ENCODE measurements around the gene ENPP6. TPM values are rescaled to one million over a fixed set of nuclear protein-coding genes. Genes with fewer than 3 reads are reported as not detected.
"Not testable (repeated sequence)": the region's sequence is repeated elsewhere in the genome, so short reads cannot be mapped to it uniquely, and the experiment has no call there.

ENPP6 gene
- total RNA-seq, 2 experiments from 2014 or later = 0.12 to 0.29 TPM

DNA sequence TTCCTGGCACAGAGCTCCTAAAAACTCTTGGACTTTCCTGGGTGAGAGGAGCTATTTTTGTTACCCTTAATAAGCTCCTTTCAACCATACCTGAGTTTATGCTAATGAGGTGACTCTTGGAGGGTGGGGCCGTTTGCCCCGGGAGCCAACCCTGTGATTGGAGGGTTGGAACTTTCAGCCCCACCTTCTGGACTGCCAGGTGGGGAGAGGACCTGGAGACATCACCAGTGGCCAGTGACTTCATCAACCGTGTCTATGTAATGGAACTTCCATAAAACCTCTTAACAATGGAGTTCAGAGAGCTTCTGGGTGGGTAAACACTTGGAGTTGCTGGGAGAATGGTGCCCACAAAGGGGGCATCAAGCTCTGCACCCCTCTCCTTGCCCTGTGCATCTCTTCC, 17.9 kb upstream of the ENPP6 start:
- H3K27me3 Mint-ChIP-seq = no peaks in the 10 kb centered on the region
- peaks cover 39% of the 10 kb centered on the region for H3K4me1 Mint-ChIP-seq (ENCODE audit: low read depth)
- no peak overlapping the region for H3K4me3 Mint-ChIP-seq
- no peak for DNase-seq
- intact Hi-C loops (cut with micrococcal nuclease) = loop anchor here (5.0 to 10.0 kb wide), 2 partner anchors 63 to 791 kb away; partner anchors contain the start of gene CDKN2AIP
- POLR2A ChIA-PET = no interaction called here
- H3K9me3 Mint-ChIP-seq = no peaks in the 10 kb centered on the region
- H3K36me3 Mint-ChIP-seq = no peaks in the 10 kb centered on the region
- CTCF ChIA-PET = no interaction called here
- no peak overlapping the region for H3K27ac Mint-ChIP-seq

DNA sequence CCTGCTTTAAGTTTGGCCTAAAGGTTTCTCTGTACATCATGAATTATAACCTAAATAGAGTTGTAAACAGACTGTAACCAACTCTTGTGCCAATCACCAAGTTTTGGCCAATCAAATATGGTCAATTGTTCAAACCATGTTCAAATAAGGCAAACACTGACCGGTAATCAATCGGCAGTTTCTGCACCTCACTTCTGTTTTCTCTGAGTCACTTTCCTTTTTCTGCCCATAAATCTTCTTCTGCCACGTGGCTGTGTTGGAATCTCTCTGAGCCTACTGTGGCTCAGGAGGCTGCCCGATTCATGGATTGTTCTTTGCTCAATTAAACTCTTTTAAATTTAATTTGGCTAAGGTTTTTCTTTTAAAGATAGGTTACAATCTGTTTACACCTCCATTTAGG, 16.5 kb upstream of the ENPP6 start:
- no peak for DNase-seq
- H3K4me1 Mint-ChIP-seq (ENCODE audit: low read depth) = peaks cover 47% of the 10 kb centered on the region
- H3K4me3 Mint-ChIP-seq = no peak overlapping the region
- no peaks in the 10 kb centered on the region for H3K27me3 Mint-ChIP-seq
- H3K27ac Mint-ChIP-seq = no peak overlapping the region
- CTCF ChIA-PET = interaction anchor here (0.8 to 0.9 kb wide), 2 partner anchors 18 to 30 kb away, joined by 3 to 4 read pairs; no protein-coding TSS in a partner anchor
- intact Hi-C loops (cut with micrococcal nuclease) = loop anchor here (10.0 kb wide), 1 partner anchor 789 kb away; the partner anchor contains the start of gene CDKN2AIP
- POLR2A ChIA-PET = no interaction called here
- no peaks in the 10 kb centered on the region for H3K36me3 Mint-ChIP-seq
- H3K9me3 Mint-ChIP-seq = no peaks in the 10 kb centered on the region

GRCh38 chr4:184232975-184233374, 15.3 kb upstream of the ENPP6 start:
- peaks cover 38% of the 10 kb centered on the region for H3K4me1 Mint-ChIP-seq (ENCODE audit: low read depth)
- DNase-seq = no peak
- H3K36me3 Mint-ChIP-seq = no peaks in the 10 kb centered on the region
- CTCF ChIA-PET = no interaction called here
- H3K27me3 Mint-ChIP-seq = no peaks in the 10 kb centered on the region
- peak overlapping the region; percentile 5 for H3K27ac Mint-ChIP-seq
- H3K9me3 Mint-ChIP-seq = no peaks in the 10 kb centered on the region
- intact Hi-C loops (cut with micrococcal nuclease) = loop anchor here (10.0 kb wide), 1 partner anchor 788 kb away; the partner anchor contains the start of gene CDKN2AIP
- H3K4me3 Mint-ChIP-seq = no peak overlapping the region
- POLR2A ChIA-PET = no interaction called here

DNA sequence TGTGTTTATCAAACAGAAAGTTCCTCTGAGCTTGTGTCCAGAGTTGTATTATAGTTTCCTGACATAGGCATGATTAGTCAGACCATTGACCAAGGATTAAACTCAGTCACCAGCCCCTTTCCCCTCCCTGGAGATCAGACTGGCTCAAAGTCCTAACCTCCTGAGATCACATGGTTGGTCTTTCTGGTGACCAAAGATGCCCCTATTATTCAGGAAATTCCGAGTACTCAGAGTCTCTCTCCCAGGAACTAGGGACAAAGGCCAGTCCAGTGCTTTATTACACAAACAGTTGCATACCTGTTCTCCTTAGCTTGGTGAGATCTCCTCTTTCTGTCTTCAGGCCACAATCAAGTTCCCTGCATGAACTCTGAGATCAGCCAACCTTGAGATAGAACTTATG, 14.5 kb upstream of the ENPP6 start:
- ChIA-PET POLR2A (no interaction called here), CTCF (interaction anchor here (1.2 kb wide), 1 partner anchor 32 kb away, joined by 3 read pairs; no protein-coding TSS in a partner anchor)
- Mint-ChIP-seq H3K27me3 (no peaks in the 10 kb centered on the region), H3K27ac (no peak overlapping the region), H3K4me1 (ENCODE audit: low read depth) (peaks cover 32% of the 10 kb centered on the region), H3K4me3 (no peak overlapping the region), H3K9me3 (no peaks in the 10 kb centered on the region), H3K36me3 (no peaks in the 10 kb centered on the region)
- DNase-seq = no peak
- intact Hi-C loops (cut with micrococcal nuclease) = loop anchor here (10.0 kb wide), 1 partner anchor 787 kb away; the partner anchor contains the start of gene CDKN2AIP

DNA sequence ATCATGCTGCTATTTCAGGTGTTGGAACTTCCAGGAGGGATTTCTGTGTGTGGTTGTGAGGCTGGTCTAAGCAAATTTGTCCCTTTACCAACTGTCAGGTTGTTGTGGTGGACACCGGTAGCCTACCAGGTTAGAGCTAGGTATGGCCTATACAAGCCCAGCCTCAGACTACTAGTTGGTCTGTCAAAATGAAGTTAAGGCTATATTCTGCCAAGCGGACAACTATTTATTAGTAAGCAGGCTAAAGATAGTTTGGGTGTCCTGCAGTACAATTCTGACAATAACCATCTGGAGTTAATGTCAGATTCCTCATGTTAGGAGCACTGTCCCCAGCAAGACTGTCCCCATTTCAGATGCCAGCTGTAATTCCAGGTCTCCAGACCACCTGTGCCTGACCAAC, 13.9 kb upstream of the ENPP6 start:
- no peaks in the 10 kb centered on the region for H3K36me3 Mint-ChIP-seq
- no peaks in the 10 kb centered on the region for H3K9me3 Mint-ChIP-seq
- POLR2A ChIA-PET = no interaction called here
- H3K4me1 Mint-ChIP-seq (ENCODE audit: low read depth) = peaks cover 26% of the 10 kb centered on the region
- CTCF ChIA-PET = interaction anchor here (0.6 to 1.7 kb wide), 3 partner anchors 16 to 33 kb away, joined by 3 to 5 read pairs (median 3); no protein-coding TSS in a partner anchor
- intact Hi-C loops (cut with micrococcal nuclease) = loop anchor here (10.0 kb wide), 1 partner anchor 787 kb away; the partner anchor contains the start of gene CDKN2AIP
- H3K27ac Mint-ChIP-seq = no peak overlapping the region
- H3K27me3 Mint-ChIP-seq = no peaks in the 10 kb centered on the region
- no peak for DNase-seq
- no peak overlapping the region for H3K4me3 Mint-ChIP-seq

DNA sequence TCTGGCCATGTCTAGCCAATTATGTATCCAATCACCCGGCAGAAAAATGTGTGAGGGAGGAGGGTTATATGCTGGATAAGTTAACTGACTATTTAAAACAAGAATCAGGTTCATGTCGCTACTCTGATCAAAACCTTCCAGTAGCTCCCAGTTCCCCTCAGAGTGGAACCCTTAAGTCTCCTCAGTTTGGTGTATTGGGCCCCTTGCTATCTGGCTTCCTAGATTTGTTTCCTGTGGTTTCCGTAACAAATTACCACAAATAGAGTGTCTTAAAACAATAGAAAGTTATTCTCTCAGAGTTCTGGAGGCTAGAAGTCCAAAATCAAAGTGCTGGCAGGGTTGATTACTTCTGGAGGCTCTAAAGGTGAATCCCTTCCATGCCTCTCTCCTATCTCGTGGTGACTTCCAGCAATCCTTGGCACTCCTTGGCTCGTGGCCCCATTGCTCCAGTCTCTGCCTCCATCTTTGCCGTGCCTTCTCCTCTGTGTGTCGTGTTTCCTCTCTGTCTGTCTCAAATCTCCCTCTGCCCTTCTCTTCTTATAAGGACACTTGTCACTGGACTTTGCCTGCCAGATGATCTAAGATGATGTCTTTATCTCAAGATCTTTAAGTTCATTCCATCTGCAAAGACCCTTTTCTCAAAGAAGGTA, 10.5 kb upstream of the ENPP6 start:
- intact Hi-C loops (cut with micrococcal nuclease) = no loop called here
- no peaks in the 10 kb centered on the region for H3K27me3 Mint-ChIP-seq
- POLR2A ChIA-PET = no interaction called here
- H3K9me3 Mint-ChIP-seq = no peaks in the 10 kb centered on the region
- DNase-seq = no peak
- H3K36me3 Mint-ChIP-seq = no peaks in the 10 kb centered on the region
- H3K27ac Mint-ChIP-seq = no peak overlapping the region
- CTCF ChIA-PET = interaction anchor here (0.6 kb wide), 1 partner anchor 37 kb away, joined by 3 read pairs; no protein-coding TSS in a partner anchor
- peaks cover 16% of the 10 kb centered on the region for H3K4me1 Mint-ChIP-seq (ENCODE audit: low read depth)
- H3K4me3 Mint-ChIP-seq = no peak overlapping the region

GRCh38 chr4:184216515-184216914, 1.2 kb downstream of the ENPP6 start:
- Mint-ChIP-seq H3K27me3 (peaks cover 13% of the 10 kb centered on the region), H3K9me3 (peaks cover 2% of the 10 kb centered on the region), H3K27ac (no peak overlapping the region), H3K4me3 (no peak overlapping the region), H3K36me3 (no peaks in the 10 kb centered on the region), H3K4me1 (ENCODE audit: low read depth) (no peaks in the 10 kb centered on the region)
- intact Hi-C loops (cut with micrococcal nuclease) = no loop called here
- ChIA-PET CTCF (no interaction called here), POLR2A (no interaction called here)
- no peak for DNase-seq

DNA sequence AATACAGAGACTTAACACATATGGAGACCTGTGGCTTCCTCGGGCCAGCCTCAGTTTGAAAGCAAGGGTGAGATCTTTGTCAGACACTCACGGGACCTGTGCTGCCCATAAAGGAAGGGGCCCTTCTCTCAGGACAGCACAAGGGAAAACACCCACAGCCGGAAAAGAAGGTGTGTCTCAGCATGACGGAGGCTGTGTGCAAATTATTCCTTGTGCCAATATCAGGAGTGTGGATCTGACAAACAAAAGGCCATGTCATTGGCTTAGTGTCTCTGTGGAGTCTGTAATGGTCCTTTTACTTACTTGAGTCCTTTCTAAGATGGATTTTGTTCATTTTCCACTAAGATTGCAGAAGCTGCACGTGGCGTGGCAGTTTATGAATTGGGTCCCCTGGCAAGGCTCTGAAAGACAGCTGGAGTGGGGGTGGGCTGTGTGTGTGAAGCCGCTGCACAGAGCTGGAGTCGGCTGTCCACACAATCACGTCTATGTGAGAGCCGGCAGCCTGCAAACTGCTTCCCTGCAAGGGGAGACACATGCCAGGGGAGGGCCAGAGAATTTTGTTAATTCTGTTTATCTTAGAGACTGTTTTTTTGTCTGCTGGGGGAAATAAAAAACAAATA, 1.9 kb downstream of the ENPP6 start:
- CTCF ChIA-PET = no interaction called here
- Mint-ChIP-seq H3K4me3 (no peak overlapping the region), H3K27me3 (peaks cover 10% of the 10 kb centered on the region), H3K9me3 (peaks cover 2% of the 10 kb centered on the region), H3K36me3 (no peaks in the 10 kb centered on the region), H3K27ac (no peak overlapping the region), H3K4me1 (ENCODE audit: low read depth) (no peaks in the 10 kb centered on the region)
- POLR2A ChIA-PET = no interaction called here
- no peak for DNase-seq
- intact Hi-C loops (cut with micrococcal nuclease) = no loop called here

DNA sequence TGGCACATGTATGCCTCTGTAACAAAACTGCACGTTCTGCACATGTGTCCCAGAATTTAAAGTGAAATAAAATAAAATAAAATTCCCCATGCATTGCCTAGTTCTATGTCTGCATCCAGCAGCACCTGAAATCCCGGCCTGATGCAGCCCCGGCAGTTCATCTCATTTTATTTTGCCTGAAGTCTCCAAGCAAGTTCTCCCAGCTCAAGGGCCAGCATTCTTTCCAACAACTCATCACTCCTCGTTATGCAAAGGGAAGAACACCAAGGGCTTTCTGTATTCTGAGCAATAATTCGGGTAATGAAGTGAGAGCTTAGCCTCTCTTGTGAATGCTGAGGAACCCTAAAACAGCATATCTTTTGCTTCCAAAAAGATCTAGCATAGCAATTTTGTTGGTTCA, 2.7 kb downstream of the ENPP6 start:
- no peak overlapping the region for H3K27ac Mint-ChIP-seq
- H3K36me3 Mint-ChIP-seq = no peaks in the 10 kb centered on the region
- ChIA-PET CTCF (no interaction called here), POLR2A (no interaction called here)
- H3K9me3 Mint-ChIP-seq = peaks cover 2% of the 10 kb centered on the region
- H3K4me3 Mint-ChIP-seq = no peak overlapping the region
- no peaks in the 10 kb centered on the region for H3K4me1 Mint-ChIP-seq (ENCODE audit: low read depth)
- no peak for DNase-seq
- peaks cover 10% of the 10 kb centered on the region for H3K27me3 Mint-ChIP-seq
- intact Hi-C loops (cut with micrococcal nuclease) = no loop called here

DNA sequence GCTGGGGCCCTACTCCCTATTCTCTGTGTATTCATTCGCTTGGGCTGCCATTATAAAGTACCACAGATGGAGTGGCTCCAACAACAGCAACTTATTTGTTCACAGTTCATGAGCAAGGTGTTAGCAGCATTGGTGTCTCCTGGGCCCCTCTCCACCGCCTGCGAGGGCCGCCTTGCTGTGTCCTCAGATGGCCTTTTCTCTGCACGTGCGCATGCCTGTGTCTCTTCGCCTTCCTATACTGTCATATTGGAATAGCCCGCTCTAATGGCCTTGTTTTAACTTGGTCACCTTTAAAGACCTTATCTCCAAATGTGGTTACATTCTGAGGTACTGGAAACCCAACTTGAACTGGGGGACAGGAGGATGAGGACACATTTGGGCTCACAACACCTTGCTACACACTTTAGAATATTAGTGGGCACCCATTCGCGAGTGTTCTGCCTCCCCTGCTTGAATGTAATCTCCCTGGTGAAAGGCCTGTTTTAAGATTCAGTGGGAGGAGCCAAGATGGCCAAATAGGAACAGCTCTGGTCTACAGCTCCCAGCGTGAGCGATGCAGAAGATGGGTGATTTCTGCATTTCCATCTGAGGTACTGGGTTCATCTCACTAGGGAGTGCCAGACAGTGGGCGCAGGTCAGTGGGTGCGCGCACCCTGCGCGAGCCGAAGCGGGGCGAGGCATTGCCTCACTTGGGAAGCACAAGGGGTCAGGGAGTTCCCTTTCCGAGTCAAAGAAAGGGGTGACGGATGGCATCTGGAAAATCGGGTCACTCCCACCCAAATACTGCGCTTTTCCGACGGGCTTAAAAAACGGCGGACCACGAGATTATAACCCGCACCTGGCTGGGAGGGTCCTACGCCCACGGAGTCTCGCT, 9.7 kb downstream of the ENPP6 start:
- intact Hi-C loops (cut with micrococcal nuclease); DNase-seq; H3K27ac Mint-ChIP-seq; H3K4me1 Mint-ChIP-seq (ENCODE audit: low read depth); H3K36me3 Mint-ChIP-seq; H3K9me3 Mint-ChIP-seq; POLR2A ChIA-PET; CTCF ChIA-PET; H3K4me3 Mint-ChIP-seq: not testable (repeated sequence)
- peaks cover 11% of the 10 kb centered on the region for H3K27me3 Mint-ChIP-seq

DNA sequence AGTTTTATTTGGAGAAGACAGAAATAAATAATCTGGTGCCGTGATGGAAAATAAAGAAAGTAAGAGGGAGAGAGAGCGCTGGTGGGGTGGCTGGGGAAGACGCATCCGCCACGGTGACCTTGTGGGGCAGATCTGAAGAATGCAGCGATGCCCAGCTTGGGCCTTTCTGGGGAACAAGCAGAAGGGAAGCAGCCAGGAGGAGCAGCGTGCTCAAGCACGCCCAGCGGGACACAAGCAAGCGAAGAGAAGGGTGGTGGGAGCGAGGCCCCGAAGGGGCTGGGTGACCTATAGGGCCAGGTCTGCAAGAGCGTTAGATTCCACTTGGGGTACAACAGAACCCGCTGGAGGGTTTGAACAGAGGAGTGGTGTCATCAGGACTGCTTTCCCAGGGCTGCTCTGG, 12.4 kb downstream of the ENPP6 start:
- H3K27me3 Mint-ChIP-seq = peaks cover 18% of the 10 kb centered on the region
- no peaks in the 10 kb centered on the region for H3K36me3 Mint-ChIP-seq
- intact Hi-C loops (cut with micrococcal nuclease) = no loop called here
- H3K4me1 Mint-ChIP-seq (ENCODE audit: low read depth) = no peaks in the 10 kb centered on the region
- DNase-seq = no peak
- H3K9me3 Mint-ChIP-seq = no peaks in the 10 kb centered on the region
- CTCF ChIA-PET = no interaction called here
- H3K27ac Mint-ChIP-seq = no peak overlapping the region
- POLR2A ChIA-PET = no interaction called here
- no peak overlapping the region for H3K4me3 Mint-ChIP-seq

DNA sequence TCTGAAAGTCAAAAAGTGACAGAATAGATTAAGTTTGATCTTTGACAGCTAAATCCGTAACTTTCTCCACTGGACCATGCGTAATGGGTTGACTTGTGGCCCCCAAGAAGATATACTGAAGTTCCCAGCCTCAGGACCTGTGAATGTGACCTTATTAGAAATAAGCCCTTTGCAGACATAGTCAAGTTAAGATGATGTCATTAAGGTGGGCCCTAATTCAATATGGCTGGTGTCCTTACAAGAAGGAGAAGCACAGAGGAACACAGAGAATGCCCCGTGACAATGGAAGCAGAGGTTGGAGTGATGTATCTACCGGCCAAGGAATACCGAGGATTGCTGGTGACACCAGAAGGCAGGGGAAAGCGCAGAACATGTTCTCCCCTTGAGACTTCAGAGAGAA, 14.4 kb downstream of the ENPP6 start:
- H3K9me3 Mint-ChIP-seq = no peaks in the 10 kb centered on the region
- H3K4me1 Mint-ChIP-seq (ENCODE audit: low read depth) = no peaks in the 10 kb centered on the region
- no peak overlapping the region for H3K4me3 Mint-ChIP-seq
- peaks cover 18% of the 10 kb centered on the region for H3K27me3 Mint-ChIP-seq
- no peaks in the 10 kb centered on the region for H3K36me3 Mint-ChIP-seq
- no peak for DNase-seq
- ChIA-PET CTCF (no interaction called here), POLR2A (no interaction called here)
- intact Hi-C loops (cut with micrococcal nuclease) = no loop called here
- H3K27ac Mint-ChIP-seq = no peak overlapping the region

Data from activated CD4-positive, alpha-beta memory T cell treated with anti-CD3 and anti-CD28 coated beads for 36 hours (primary cell).